OCI-LY7 (cell line): ENCODE results near the gene BMS1. TPM values are rescaled to one million over a fixed set of nuclear protein-coding genes. Genes with fewer than 3 reads are reported as not detected.

Experiments used
- BruUV-seq: library from RNA; stranded (reverse); fragments of 400-500 nt; replicated peaks from 2 replicates; lab custom pipeline; 2021; lab: Mats Ljungman, UMichigan
- CTCF ChIA-PET: fragments of 300-600 bp; sonication (Branson Sonifier 250); formaldehyde crosslinking; loops from one replicate; lab custom pipeline; 2022; ENCODE audit warnings: antibody characterized with exemption; ENCODE audit not compliant: unreplicated experiment; lab: Charles Lee
- POLR2A ChIA-PET: fragments of 300-600 bp; sonication (Branson Sonifier 250); formaldehyde crosslinking; loops from one replicate; lab custom pipeline; 2022; ENCODE audit warnings: antibody characterized with exemption; lab: Charles Lee
- DNase-seq: peaks from one replicate; pipeline ENCODE4 v3.0.0-alpha.2; 2015; ENCODE audit warnings: low spot score
- H2AFZ ChIP-seq: fragments of 200-600 bp; sonication (generic), shearing (Covaris generic); 2 replicates; pipeline ENCODE4 v1.6.1; 2014; ENCODE audit warnings: mild to moderate bottlenecking, antibody characterized with exemption, low read length, moderate library complexity
- H3K27ac ChIP-seq: fragments of 200-600 bp; sonication (generic); 2 replicates; pipeline ENCODE4 v1.5.1; 2014; ENCODE audit warnings: mixed run types, low read depth, mild to moderate bottlenecking, moderate library complexity, low read length, inconsistent platforms; ENCODE audit not compliant: poor library complexity, severe bottlenecking
- H3K36me3 ChIP-seq: fragments of 200-600 bp; sonication (generic); 2 replicates; pipeline ENCODE4 v1.6.1; 2014; ENCODE audit warnings: mild to moderate bottlenecking, antibody characterized with exemption, low read length, moderate library complexity, mixed read lengths; ENCODE audit not compliant: insufficient read depth
- H3K4me1 ChIP-seq: fragments of 200-600 bp; sonication (generic); 2 replicates; pipeline ENCODE4 v1.5.1; 2014; ENCODE audit warnings: mild to moderate bottlenecking, low read length; ENCODE audit not compliant: insufficient read depth, poor library complexity, severe bottlenecking
- H3K4me2 ChIP-seq: fragments of 200-600 bp; sonication (generic); 2 replicates; pipeline ENCODE4 v1.6.1; 2014; ENCODE audit warnings: mild to moderate bottlenecking, low read length
- H3K4me3 ChIP-seq: fragments of 200-600 bp; sonication (generic); 2 replicates; pipeline ENCODE4 v1.5.1; 2014; ENCODE audit warnings: mild to moderate bottlenecking, low read depth, low read length; ENCODE audit not compliant: poor library complexity, severe bottlenecking
- H3K79me2 ChIP-seq: fragments of 200-600 bp; sonication (generic); 2 replicates; pipeline ENCODE4 v1.6.1; 2016; ENCODE audit warnings: low read depth, mild to moderate bottlenecking, low read length, moderate library complexity, mixed read lengths; ENCODE audit not compliant: insufficient read depth
- H3K9me2 ChIP-seq: fragments of 200-600 bp; sonication (generic); 2 replicates; pipeline ENCODE4 v1.6.1; 2016; ENCODE audit warnings: mild to moderate bottlenecking, low read length, mixed read lengths; ENCODE audit not compliant: insufficient read depth
- H3K9me3 ChIP-seq: fragments of 200-600 bp; sonication (generic); 2 replicates; pipeline ENCODE4 v1.6.1; 2014; ENCODE audit warnings: mild to moderate bottlenecking, mixed run types, low read length, mixed read lengths
- H4K20me1 ChIP-seq: fragments of 200-600 bp; sonication (generic); 2 replicates; pipeline ENCODE4 v1.6.1; 2014; ENCODE audit warnings: mild to moderate bottlenecking, antibody characterized with exemption, low read length, moderate library complexity, mixed read lengths; ENCODE audit not compliant: insufficient read depth
- CTCF ChIP-seq: fragments of 200-600 bp; sonication (generic); conservative IDR thresholded peaks from 2 replicates; pipeline ENCODE4 v1.5.1; 2014; ENCODE audit warnings: mild to moderate bottlenecking, antibody characterized with exemption, low read length, moderate library complexity, mixed read lengths
- EZH2phosphoT487 ChIP-seq: fragments of 200-600 bp; sonication (generic); IDR thresholded peaks from 2 replicates; pipeline ENCODE4 v1.6.1; 2018; ENCODE audit warnings: low read depth, borderline replicate concordance, mild to moderate bottlenecking, mixed run types, antibody characterized with exemption, low read length, moderate library complexity, mixed read lengths
- intact Hi-C: fragments of 100-400 bp; cut with micrococcal nuclease; formaldehyde crosslinking; loops from one replicate; pipeline ENCODE4 v1.10.0; 2022; ENCODE audit not compliant: unreplicated experiment
- total RNA-seq, 2 experiments: library from RNA; depleted of rRNA in 1 of 2; stranded (reverse); fragments of >200 nt in 1 of 2; shearing (Covaris generic) in 1 of 2; gene quantifications; 2 replicates each; pipeline ENCODE4 v1.2.3, GENCODE V29; 2014 to 2022

BMS1 gene
- total RNA-seq, 2 experiments from 2014 or later: 14.9 to 20.2 TPM

- CTCF ChIA-PET: no interaction called here
- no peak for TF ChIP-seq CTCF
- no peak for TF ChIP-seq EZH2phosphoT487
- no peaks in the 10 kb centered on the region for H3K9me2 ChIP-seq
- no peaks in the 10 kb centered on the region for H3K4me1 ChIP-seq
- BruUV-seq: no TSS peak
- no peaks in the 10 kb centered on the region for H3K79me2 ChIP-seq
- no peak overlapping the region for H3K4me2 ChIP-seq
- POLR2A ChIA-PET: no interaction called here
- 0 out of 2 replicates have a peak, but pooled peaks cover 5% of the 10 kb centered on the region for H3K9me3 ChIP-seq
- H4K20me1 ChIP-seq: no peaks in the 10 kb centered on the region
- intact Hi-C loops: no loop called here
- no peak overlapping the region for H2AFZ ChIP-seq
- DNase-seq: no peak
- no peaks in the 10 kb centered on the region for H3K36me3 ChIP-seq
- H3K27ac ChIP-seq: no peak overlapping the region
- H3K4me3 ChIP-seq: no peak overlapping the region
These were observed 14.7 kb upstream of the BMS1 start for GRCh38 chr10:42767906-42768305.

GRCh38 chr10:42768581-42769152, 13.9 kb upstream of the BMS1 start:
- Histone ChIP-seq H3K4me2 (no peak overlapping the region), H3K4me3 (no peak overlapping the region), H3K4me1 (no peaks in the 10 kb centered on the region), H3K9me3 (0 out of 2 replicates have a peak, but pooled peaks cover 5% of the 10 kb centered on the region), H4K20me1 (no peaks in the 10 kb centered on the region), H3K27ac (no peak overlapping the region), H3K36me3 (no peaks in the 10 kb centered on the region), H2AFZ (no peak overlapping the region), H3K9me2 (no peaks in the 10 kb centered on the region), H3K79me2 (no peaks in the 10 kb centered on the region)
- intact Hi-C loops: no loop called here
- CTCF ChIA-PET: no interaction called here
- DNase-seq: no peak
- BruUV-seq: no TSS peak
- POLR2A ChIA-PET: no interaction called here
- TF ChIP-seq EZH2phosphoT487 (no peak), CTCF (no peak)

- TF ChIP-seq CTCF (no peak), EZH2phosphoT487 (no peak)
- intact Hi-C loops: no loop called here
- no peak for DNase-seq
- no peaks in the 10 kb centered on the region for H3K79me2 ChIP-seq
- no peak overlapping the region for H3K27ac ChIP-seq
- no peaks in the 10 kb centered on the region for H4K20me1 ChIP-seq
- H3K4me2 ChIP-seq: no peak overlapping the region
- POLR2A ChIA-PET: no interaction called here
- no TSS peak for BruUV-seq
- H2AFZ ChIP-seq: no peak overlapping the region
- CTCF ChIA-PET: no interaction called here
- no peaks in the 10 kb centered on the region for H3K4me1 ChIP-seq
- H3K36me3 ChIP-seq: no peaks in the 10 kb centered on the region
- H3K4me3 ChIP-seq: no peak overlapping the region
- H3K9me2 ChIP-seq: no peaks in the 10 kb centered on the region
- H3K9me3 ChIP-seq: 0 out of 2 replicates have a peak, but pooled peaks cover 5% of the 10 kb centered on the region
These were observed 13.4 kb upstream of the BMS1 start for GRCh38 chr10:42769173-42769572.
